ENCODE measurements around the gene CA4.

DNA sequence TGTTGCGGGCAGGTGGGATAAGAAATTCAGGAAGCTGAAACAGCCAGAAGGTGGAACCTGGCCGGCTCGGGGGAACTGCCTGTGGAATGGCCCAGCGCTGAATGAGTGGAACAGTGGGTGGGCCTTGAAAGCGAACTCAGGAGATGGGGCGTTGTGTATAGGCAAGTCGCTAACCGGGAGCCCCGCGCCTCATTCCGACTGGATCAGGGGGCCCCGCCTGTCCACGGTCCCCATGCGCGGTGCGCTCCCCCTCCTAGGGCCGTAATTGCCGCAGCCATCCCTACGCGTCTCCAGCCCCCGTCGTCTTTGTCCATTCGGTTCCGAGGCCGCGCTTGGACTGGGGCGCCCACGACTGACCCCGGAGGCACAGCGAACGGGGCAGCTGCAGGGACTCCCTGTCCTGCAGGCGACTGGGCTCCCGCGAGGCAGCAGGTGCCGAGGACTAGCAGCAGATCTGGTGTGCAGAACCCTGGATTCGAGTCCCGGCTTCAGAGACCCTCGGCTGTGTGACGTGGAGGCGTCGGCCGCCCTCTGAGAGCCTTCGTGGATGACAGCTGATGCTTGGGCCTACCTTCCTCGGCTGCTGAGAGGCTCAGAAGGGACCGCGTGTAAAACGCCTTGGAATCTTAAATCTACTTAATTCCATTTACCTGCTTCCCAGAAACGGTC is 10.9 kb upstream of the CA4 start:
- TF ChIP-seq POLR2A (IDR thresholded peaks at IDR 0.05; ENCODE audit: low read depth, low read length) (no peak), TAF1 (IDR thresholded peaks at IDR 0.05; ENCODE audit: borderline replicate concordance, low read depth, low read length) (no peak), POLR2AphosphoS5 (IDR thresholded peaks at IDR 0.05; ENCODE audit: low read depth, low read length) (no peak)
